Neural cell (in vitro differentiated cells): Measurements from ENCODE around the gene SLC7A6OS.

Experiments
- CTCF ChIP-seq: fragments of 450-650 bp; IDR thresholded peaks from 2 replicates; pipeline ENCODE4 v1.5.1; 2014; ENCODE audit warnings: antibody characterized with exemption, mild to moderate bottlenecking, moderate library complexity; ENCODE audit not compliant: poor library complexity, severe bottlenecking
- EZH2 ChIP-seq: fragments of 200-600, 300-800 bp; shearing (Covaris generic), sonication (generic); IDR thresholded peaks from 2 replicates; pipeline ENCODE4 v1.6.1; 2014; ENCODE audit warnings: antibody characterized with exemption, low read length, borderline replicate concordance, mild to moderate bottlenecking; ENCODE audit not compliant: insufficient read depth, poor library complexity, severe bottlenecking
- POLR2AphosphoS5 ChIP-seq: IDR thresholded peaks from 2 replicates; pipeline ENCODE4 v1.6.1; 2012

DNA sequence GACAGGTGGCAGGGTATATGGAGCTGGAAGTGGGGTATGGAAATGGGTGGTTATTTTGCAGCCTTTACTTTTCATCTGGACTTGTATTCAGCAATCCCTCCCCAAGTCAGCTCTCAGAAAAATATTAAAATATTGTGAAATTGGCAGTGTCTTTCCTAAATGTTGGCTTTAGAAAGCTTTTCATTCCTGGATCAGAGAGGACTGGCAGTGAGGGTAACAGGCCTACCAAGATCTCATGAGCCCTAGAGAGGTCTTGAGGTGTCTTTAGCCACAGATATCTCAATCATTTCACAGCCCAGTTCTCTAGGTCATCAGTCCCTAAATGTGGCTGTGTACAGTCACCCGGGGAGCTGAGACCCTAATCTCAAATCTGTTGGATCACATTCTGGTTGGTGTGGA lies 22.5 kb downstream of the SLC7A6OS start:
- TF ChIP-seq EZH2 (no peak), CTCF (no peak), POLR2AphosphoS5 (no peak)
